ENCODE measurements around the gene SHISA8.

SHISA8 gene

GRCh38 chr22:41913842-41914534 is 886 bp downstream of the SHISA8 start:
- DNase-seq (ENCODE audit: low read depth), result no peak

GRCh38 chr22:41913040-41913719 is 1.7 kb downstream of the SHISA8 start:
- no peak for DNase-seq (ENCODE audit: low read depth)

GRCh38 chr22:41912338-41913039 is 2.4 kb downstream of the SHISA8 start:
- no peak for DNase-seq (ENCODE audit: low read depth)

GRCh38 chr22:41911001-41911611 is 3.8 kb downstream of the SHISA8 start:
- DNase-seq (ENCODE audit: low read depth), result no peak

GRCh38 chr22:41910050-41911000 is 4.5 kb downstream of the SHISA8 start:
- no peak for DNase-seq (ENCODE audit: low read depth)

- DNase-seq (ENCODE audit: low read depth), result no peak
Measured at GRCh38 chr22:41909310-41910049, 5.4 kb downstream of the SHISA8 start.

- no peak for DNase-seq (ENCODE audit: low read depth)
Measured at GRCh38 chr22:41908411-41909309, 6.2 kb downstream of the SHISA8 start.

GRCh38 chr22:41907436-41908401 is 7.2 kb downstream of the SHISA8 start:
- DNase-seq (ENCODE audit: low read depth), result no peak

- no peak for DNase-seq (ENCODE audit: low read depth)
Measured at GRCh38 chr22:41906822-41907221, 8.1 kb downstream of the SHISA8 start.

GRCh38 chr22:41905411-41906202 is 9.3 kb downstream of the SHISA8 start:
- DNase-seq (ENCODE audit: low read depth), result no peak

- DNase-seq (ENCODE audit: low read depth), result no peak
Measured at GRCh38 chr22:41904450-41905410, 10.1 kb downstream of the SHISA8 start.

- no peak for DNase-seq (ENCODE audit: low read depth)
Measured at GRCh38 chr22:41902932-41903421, 11.9 kb downstream of the SHISA8 start.

GRCh38 chr22:41902016-41902415 is 12.9 kb downstream of the SHISA8 start:
- no peak for DNase-seq (ENCODE audit: low read depth)

- no peak for DNase-seq (ENCODE audit: low read depth)
Measured at GRCh38 chr22:41900652-41901312, 14.1 kb downstream of the SHISA8 start.

- DNase-seq (ENCODE audit: low read depth), result no peak
Measured at GRCh38 chr22:41899992-41900651, 14.8 kb downstream of the SHISA8 start.
